ENCODE results near the gene FGD4.

- no peak for TF ChIP-seq EP300 (IDR thresholded peaks at IDR 0.05)
- TF ChIP-seq CTCF (IDR thresholded peaks at IDR 0.05) = no peak
- TF ChIP-seq POLR2AphosphoS5 (IDR thresholded peaks at IDR 0.05) = no peak
- no peak for TF ChIP-seq POLR2A (IDR thresholded peaks at IDR 0.05)
Measured at GRCh38 chr12:32402170-32402569, 2.8 kb downstream of the FGD4 start.
